ENCODE measurements around the gene MBNL1.

Gene MBNL1

GRCh38 chr3:152499791-152500385 lies 231.2 kb downstream of the MBNL1 start:
- DNase-seq: no peak

GRCh38 chr3:152505926-152506325 lies 237.2 kb downstream of the MBNL1 start:
- peak in 1 of 2 donors; percentile 37 for DNase-seq

GRCh38 chr3:152508705-152509104 lies 240.0 kb downstream of the MBNL1 start:
- DNase-seq: no peak

DNA sequence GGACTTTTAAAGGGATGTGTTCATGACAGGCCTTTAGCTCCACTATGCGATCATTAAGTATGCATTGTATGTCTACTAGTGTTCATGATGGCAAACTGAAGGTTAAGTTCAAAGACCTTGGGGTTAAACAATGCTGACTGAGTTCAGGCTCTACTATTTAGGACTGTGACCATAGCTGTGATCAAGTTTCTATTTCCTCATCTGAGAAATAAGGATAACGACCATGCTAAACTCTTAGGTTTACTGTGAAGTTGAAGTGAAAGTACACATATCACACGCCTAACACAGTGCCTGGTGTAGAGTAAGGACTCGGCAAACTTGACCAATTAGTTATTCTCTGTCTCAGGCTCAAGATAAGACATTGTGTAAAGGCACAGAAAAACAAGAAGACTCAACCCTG lies 243.2 kb downstream of the MBNL1 start:
- DNase-seq: no peak

GRCh38 chr3:152513301-152513960 lies 244.7 kb downstream of the MBNL1 start:
- no peak for DNase-seq

Data from bone marrow (tissue), 2 donors.